GM12878 (cell line): ENCODE measurements around the gene NIPAL3. TPM values are rescaled to one million over a fixed set of nuclear protein-coding genes. Genes with fewer than 3 reads are reported as not detected.

Experiments used
- ATAC-seq: fragments of 200-7000 bp; cut with Tn5 transposase; 3 replicates; pipeline ENCODE4 v1.9.1; 2020; ENCODE audit warnings: mild to moderate bottlenecking, moderate library complexity
- BruUV-seq: library from RNA; stranded (reverse); fragments of 400-500 nt; replicated peaks from 2 replicates; lab custom pipeline; 2021; lab: Mats Ljungman, UMichigan
- CTCF ChIA-PET: fragments of 300-600 bp; sonication (Branson Sonifier 250); formaldehyde crosslinking; extraction: SDS; loops from one replicate; lab custom pipeline; 2021; ENCODE audit warnings: inconsistent platforms; lab: Yijun Ruan, JAX
- POLR2A ChIA-PET: fragments of 350-600 bp; formaldehyde crosslinking; extraction: SDS; loops from one replicate; lab custom pipeline; 2021; ENCODE audit warnings: inconsistent platforms; lab: Charles Lee
- RAD21 ChIA-PET: fragments of 300-600 bp; sonication (Branson Sonifier 250); formaldehyde crosslinking; loops from one replicate; lab custom pipeline; 2023; ENCODE audit warnings: antibody characterized with exemption; ENCODE audit not compliant: unreplicated experiment; lab: Charles Lee
- SMC1A ChIA-PET: fragments of 300-600 bp; sonication (Branson Sonifier 250); formaldehyde crosslinking; loops from one replicate; lab custom pipeline; 2023; ENCODE audit not compliant: unreplicated experiment, uncharacterized antibody; lab: Charles Lee
- DNase-seq: peaks from one replicate; pipeline ENCODE4 v3.0.0-alpha.2; 2011; ENCODE audit warnings: low read depth, low spot score
- FAIRE-seq: peaks from 3 replicates; lab custom pipeline; 2011; peaks lifted over from hg19 to GRCh38; lab: Jason Lieb, UNC
- H2AFZ ChIP-seq: 2 replicates; pipeline ENCODE4 v1.6.0; 2011; ENCODE audit warnings: low read depth, low read length, control low read depth; ENCODE audit not compliant: control insufficient read depth
- H3K27ac ChIP-seq: 2 replicates; pipeline ENCODE4 v1.5.1; 2011; ENCODE audit warnings: control low read depth; ENCODE audit not compliant: control insufficient read depth, insufficient read depth
- H3K27me3 ChIP-seq, 2 experiments: replicated peaks in 1 of 2; 2 replicates each; pipeline versions ENCODE4 v1.6.0 to v1.6.1; 2011; ENCODE audit warnings: low read length in 1 of 2; ENCODE audit not compliant: control insufficient read depth in 2 of 2, insufficient read depth in 2 of 2
- H3K36me3 ChIP-seq, 2 experiments: 2 replicates each; pipeline ENCODE4 v1.5.1; 2011; ENCODE audit warnings: low read length in 1 of 2; ENCODE audit not compliant: control insufficient read depth in 2 of 2, insufficient read depth in 2 of 2
- H3K4me1 ChIP-seq: 2 replicates; pipeline ENCODE4 v1.6.1; 2011; ENCODE audit warnings: mild to moderate bottlenecking, low read length, moderate library complexity, mixed read lengths; ENCODE audit not compliant: control insufficient read depth, insufficient read depth
- H3K4me2 ChIP-seq: 2 replicates; pipeline ENCODE4 v1.6.0; 2011; ENCODE audit warnings: control low read depth; ENCODE audit not compliant: control insufficient read depth, insufficient read depth
- H3K4me3 ChIP-seq: fragments of 200-600 bp; sonication (generic); 2 replicates; pipeline ENCODE4 v1.5.1; 2016
- H3K79me2 ChIP-seq: 2 replicates; pipeline ENCODE4 v1.6.0; 2011; ENCODE audit warnings: low read length; ENCODE audit not compliant: control insufficient read depth, insufficient read depth
- H3K9ac ChIP-seq: 2 replicates; pipeline ENCODE4 v1.8.0; 2011; ENCODE audit warnings: low read length, control low read depth, mixed read lengths; ENCODE audit not compliant: control insufficient read depth, insufficient read depth
- H3K9me3 ChIP-seq: replicated peaks from 3 replicates; pipeline ENCODE4 v1.5.1; 2011; ENCODE audit warnings: mild to moderate bottlenecking, low read length; ENCODE audit not compliant: control insufficient read depth, insufficient read depth
- H4K20me1 ChIP-seq: 2 replicates; pipeline ENCODE4 v1.6.0; 2011; ENCODE audit not compliant: control insufficient read depth, insufficient read depth
- ATF3 ChIP-seq: IDR thresholded peaks from 2 replicates; pipeline ENCODE4 v1.6.1; 2011; ENCODE audit warnings: low read depth, mild to moderate bottlenecking, low read length, moderate library complexity, borderline replicate concordance; ENCODE audit errors: extremely low read depth
- CBX5 ChIP-seq: sonication (generic); IDR thresholded peaks from 2 replicates; pipeline ENCODE4 v1.6.1; 2016; ENCODE audit warnings: low read depth, moderate library complexity, mild to moderate bottlenecking, inconsistent platforms
- LARP7 ChIP-seq: fragments of 450-650 bp; IDR thresholded peaks from 2 replicates; pipeline ENCODE4 v1.6.1; 2017; ENCODE audit warnings: mild to moderate bottlenecking
- MLLT1 ChIP-seq: fragments of 450-650 bp; IDR thresholded peaks from 2 replicates; pipeline ENCODE4 v1.6.1; 2016; ENCODE audit warnings: mild to moderate bottlenecking
- PAX5 ChIP-seq: IDR thresholded peaks from 2 replicates; pipeline ENCODE4 v1.6.1; 2011; ENCODE audit warnings: low read depth, low read length, borderline replicate concordance
- POLR2AphosphoS5 ChIP-seq: IDR thresholded peaks from 2 replicates; pipeline ENCODE4 v1.6.1; 2011; ENCODE audit warnings: mild to moderate bottlenecking, low read length, inconsistent platforms
- RB1 ChIP-seq: fragments of 450-650 bp; formaldehyde crosslinking; IDR thresholded peaks from 2 replicates; pipeline ENCODE4 v1.6.1; 2017; ENCODE audit warnings: mild to moderate bottlenecking, borderline replicate concordance
- TAF1 ChIP-seq: IDR thresholded peaks from 2 replicates; pipeline ENCODE4 v1.6.1; 2011; ENCODE audit warnings: mild to moderate bottlenecking, low read depth, low read length, borderline replicate concordance
- TBL1XR1 ChIP-seq: IDR thresholded peaks from 2 replicates; pipeline ENCODE4 v1.6.1; 2012; ENCODE audit warnings: low read depth, low read length, improper control_type of control experiment
- TCF3 ChIP-seq: IDR thresholded peaks from 2 replicates; pipeline ENCODE4 v1.6.1; 2012; ENCODE audit warnings: low read depth, mild to moderate bottlenecking, low read length, borderline replicate concordance; ENCODE audit not compliant: insufficient read depth
- YY1 ChIP-seq: IDR thresholded peaks from 2 replicates; pipeline ENCODE4 v1.6.1; 2011; ENCODE audit warnings: low read depth, mild to moderate bottlenecking, low read length
- ZNF207 ChIP-seq: fragments of 450-650 bp; IDR thresholded peaks from 2 replicates; pipeline ENCODE4 v1.6.1; 2014; ENCODE audit warnings: antibody characterized with exemption, mild to moderate bottlenecking, borderline replicate concordance
- ZNF217 ChIP-seq: fragments of 450-650 bp; IDR thresholded peaks from 2 replicates; pipeline ENCODE4 v1.6.1; 2017; ENCODE audit warnings: antibody characterized with exemption, mild to moderate bottlenecking
- ZNF622 ChIP-seq: fragments of 450-650 bp; IDR thresholded peaks from 2 replicates; pipeline ENCODE4 v1.6.1; 2017; ENCODE audit warnings: mild to moderate bottlenecking, inconsistent platforms
- WGBS: methylation state at CpG from one replicate; pipeline ENCODE4 v1.1.6; 2016; ENCODE audit warnings: low lambda C conversion rate; ENCODE audit not compliant: insufficient replicate concordance, insufficient coverage; ENCODE audit errors: missing lambda C conversion rate; 5-methylcytosine and 5-hydroxymethylcytosine counted together
- in situ Hi-C: fragments of 300-500 bp; cut with MboI; formaldehyde crosslinking; loops from 9 replicates; pipeline ENCODE4 v1.14.3; 2018; ENCODE audit warnings: mixed read lengths
- intact Hi-C: fragments of 100-400 bp; cut with micrococcal nuclease; formaldehyde crosslinking; loops from one replicate; pipeline ENCODE4 v1.14.2; 2022; ENCODE audit not compliant: unreplicated experiment
- polyA plus RNA-seq, 11 experiments: library from polyadenylated mRNA; depleted of rRNA in 4 of 11; unstranded in 6 of 11; stranded (reverse) in 5 of 11; fragments of >200 nt; fragmentation: Nextera tagmentation in 4 of 11; fragmentation: Illumina TruSeq in 1 of 11; extraction: Ambion mirVana in 4 of 11; extraction: Trizol in 1 of 11; gene quantifications; 1 replicate in 1 of 11; 2 replicates in 10 of 11; pipeline versions ENCODE4 v1.2.1 to v1.2.3, GENCODE V29; 2011 to 2016; ENCODE audit warnings: inconsistent platforms in 2 of 11, missing spikeins in 2 of 11, low read depth in 1 of 11
- total RNA-seq, 4 experiments: library from RNA; depleted of rRNA in 3 of 4; stranded (reverse); fragments of >200 nt in 3 of 4; fragmentation: Illumina TruSeq in 1 of 4; extraction: Trizol in 1 of 4; gene quantifications; 2 replicates each; pipeline versions ENCODE4 v1.2.1 to v1.2.3, GENCODE V29; 2013 to 2021

Gene NIPAL3
- total and polyA plus RNA-seq, 10 of the 15 experiments (the other 5 are each of a cell fraction or from before 2014, with no cell fraction given): 2.1 to 9.4 (median 4.2) TPM

- no peak for ATAC-seq
- RAD21 ChIA-PET: no interaction called here
- TF ChIP-seq PAX5: no peak
- no peak for TF ChIP-seq ZNF217
- TF ChIP-seq ZNF207: no peak
- no peak for TF ChIP-seq MLLT1
- no peak for TF ChIP-seq POLR2AphosphoS5
- TF ChIP-seq ATF3: no peak
- TF ChIP-seq LARP7: no peak
- no peak for TF ChIP-seq RB1
- TF ChIP-seq CBX5: no peak
- no peak for TF ChIP-seq TBL1XR1
- no peak for TF ChIP-seq TCF3
- no peak for TF ChIP-seq TAF1
- TF ChIP-seq YY1: no peak
- TF ChIP-seq ZNF622: no peak
- TF ChIP-seq, all 136 proteins: peak for 0
- FAIRE-seq (no peak), DNase-seq (no peak)
- ChIA-PET POLR2A (no interaction called here), SMC1A (interaction anchor here (3.1 kb wide), 1 partner anchor 188 kb away, joined by 24 read pairs; no protein-coding TSS in a partner anchor), CTCF (interaction anchor here (1.2 to 6.2 kb wide), 5 partner anchors 10 to 236 kb away, joined by 3 to 74 read pairs (median 3); partner anchors contain the start of gene NIPAL3)
- H3K9me3 ChIP-seq: no peaks in the 10 kb centered on the region
- H3K4me3 ChIP-seq: no peak overlapping the region
- no peak overlapping the region for H3K27ac ChIP-seq
- H3K4me1 ChIP-seq: peaks cover 31% of the 10 kb centered on the region
- H3K9ac ChIP-seq: no peak overlapping the region
- H3K79me2 ChIP-seq: no peaks in the 10 kb centered on the region
- H4K20me1 ChIP-seq: no peaks in the 10 kb centered on the region
- H3K4me2 ChIP-seq: no peak overlapping the region
- no TSS peak for BruUV-seq
- no peaks in the 10 kb centered on the region; a peak in 1 of 4 replicates for H3K27me3 ChIP-seq
- WGBS: 88% methylated on average over 11 of the region's 11 CpGs
- intact Hi-C loops: no loop called here
- in situ Hi-C loops: no loop called here
- H2AFZ ChIP-seq: no peak overlapping the region
- no peaks in the 10 kb centered on the region for H3K36me3 ChIP-seq
Observed at GRCh38 chr1:24386931-24387330, 28.7 kb upstream of the NIPAL3 start.
